ENCODE data around the gene LAMB4.

LAMB4 gene

DNA sequence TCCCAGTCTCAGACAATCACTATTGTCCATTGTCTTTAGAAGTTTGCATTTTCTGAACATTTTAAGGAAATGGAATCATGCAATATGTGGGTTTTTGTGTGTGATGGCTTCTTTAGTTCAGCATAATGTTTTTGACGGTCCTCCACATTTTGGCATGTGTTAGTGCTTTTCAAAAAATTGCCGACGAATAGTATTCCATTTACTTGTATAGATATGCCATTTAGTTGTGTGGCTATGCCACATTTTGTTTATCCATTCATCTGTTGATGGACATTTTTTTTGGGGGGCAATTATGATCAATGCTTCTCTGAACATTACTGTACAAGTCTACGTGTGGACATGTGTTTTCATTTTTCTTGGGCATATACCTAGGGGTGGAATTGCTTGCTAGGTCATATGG, 12.0 kb upstream of the LAMB4 start:
- Histone ChIP-seq H3K9me3 (ENCODE audit: control insufficient read depth in 2 of 2, low read length in 2 of 2) (no peaks in the 10 kb centered on the region), H3K36me3 (ENCODE audit: control insufficient read depth in 2 of 2, insufficient read depth in 2 of 2, low read length in 2 of 2) (no peaks in the 10 kb centered on the region)

DNA sequence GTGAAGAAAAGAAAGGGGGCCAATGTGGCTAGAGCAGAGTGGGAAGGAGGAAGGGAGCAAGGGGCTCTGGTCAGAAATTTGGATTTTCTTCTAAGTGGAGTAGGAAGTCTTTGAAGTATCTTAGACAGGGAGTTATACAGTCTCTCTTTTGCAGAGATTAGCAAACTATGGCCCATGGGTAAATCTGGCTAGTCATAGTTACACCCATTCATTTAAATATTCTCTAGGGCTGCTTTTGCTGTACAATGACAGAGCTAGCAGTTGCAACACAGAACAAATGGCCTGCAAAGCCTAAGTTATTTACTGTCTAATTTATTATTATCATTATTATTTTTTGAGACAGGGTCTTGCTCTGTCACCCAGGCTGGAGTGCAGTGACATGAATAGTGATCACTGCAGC, 10.5 kb upstream of the LAMB4 start:
- Histone ChIP-seq H3K4me1 (ENCODE audit: control insufficient read depth, insufficient read depth, low read length) (peaks cover 7% of the 10 kb centered on the region), H3K27me3 (ENCODE audit: control insufficient read depth in 1 of 2, insufficient read depth in 2 of 2, low read length in 2 of 2) (no peaks in the 10 kb centered on the region), H3K9ac (ENCODE audit: low read length in 2 of 2) (no peak overlapping the region), H3K36me3 (ENCODE audit: control insufficient read depth in 2 of 2, insufficient read depth in 2 of 2, low read length in 2 of 2) (no peaks in the 10 kb centered on the region), H3K4me3 (ENCODE audit: low read length in 2 of 2) (no peak overlapping the region), H3K27ac (ENCODE audit: low read length) (no peak overlapping the region), H3K9me3 (ENCODE audit: control insufficient read depth in 2 of 2, low read length in 2 of 2) (no peaks in the 10 kb centered on the region)

More for the DNA sequence above, 12.0 kb upstream of the LAMB4 start:
- Histone ChIP-seq H3K27ac (ENCODE audit: low read length) (no peak overlapping the region), H3K4me1 (ENCODE audit: control insufficient read depth, insufficient read depth, low read length) (peaks cover 9% of the 10 kb centered on the region), H3K27me3 (ENCODE audit: control insufficient read depth in 1 of 2, insufficient read depth in 2 of 2, low read length in 2 of 2) (no peaks in the 10 kb centered on the region), H3K4me3 (ENCODE audit: low read length in 2 of 2) (no peak overlapping the region), H3K9ac (ENCODE audit: low read length in 2 of 2) (no peak overlapping the region)

DNA sequence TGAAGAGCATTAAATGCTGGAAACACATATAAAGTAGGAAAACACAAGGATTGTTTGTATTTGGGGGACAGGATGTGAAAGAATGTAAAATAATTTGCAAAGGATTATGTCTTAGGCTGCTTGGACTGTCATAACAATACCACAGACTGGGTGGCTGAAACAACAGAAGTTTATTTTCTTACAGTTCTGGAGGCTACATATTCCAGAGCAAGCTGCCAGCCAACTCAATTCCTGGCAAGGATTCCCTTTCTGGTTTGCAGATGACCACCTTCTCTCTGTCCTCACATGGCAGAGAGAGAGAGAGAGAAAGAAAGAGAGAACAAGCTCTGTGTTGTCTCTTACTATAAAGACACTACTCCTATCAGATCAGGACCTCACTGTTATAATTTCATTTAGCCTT, 8.8 kb upstream of the LAMB4 start:
- Histone ChIP-seq H3K36me3 (ENCODE audit: control insufficient read depth in 2 of 2, insufficient read depth in 2 of 2, low read length in 2 of 2) (no peaks in the 10 kb centered on the region), H3K9ac (ENCODE audit: low read length in 2 of 2) (no peak overlapping the region), H3K9me3 (ENCODE audit: control insufficient read depth in 2 of 2, low read length in 2 of 2) (no peaks in the 10 kb centered on the region), H3K27ac (ENCODE audit: low read length) (no peak overlapping the region), H3K27me3 (ENCODE audit: control insufficient read depth in 1 of 2, insufficient read depth in 2 of 2, low read length in 2 of 2) (no peaks in the 10 kb centered on the region), H3K4me3 (ENCODE audit: low read length in 2 of 2) (no peak overlapping the region), H3K4me1 (ENCODE audit: control insufficient read depth, insufficient read depth, low read length) (peaks cover 4% of the 10 kb centered on the region)

DNA sequence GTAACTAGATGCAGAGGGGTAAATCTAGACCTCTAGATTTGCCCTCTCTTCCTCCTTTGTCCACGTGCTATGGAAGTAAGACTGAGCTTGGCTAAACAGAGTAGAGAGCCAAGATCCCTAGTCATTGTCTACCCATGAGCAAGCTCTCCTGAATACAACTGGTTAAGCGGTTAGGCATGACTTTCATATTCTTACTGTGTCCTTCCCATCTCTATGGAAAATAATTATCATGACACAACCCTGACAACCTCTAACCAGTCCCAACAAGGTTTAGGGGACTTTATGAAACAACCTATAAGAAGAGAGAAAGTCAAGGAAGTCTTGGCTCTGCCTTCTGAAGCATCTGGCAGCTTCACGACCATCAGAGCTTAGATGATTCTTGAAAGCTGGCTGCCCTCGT, 7.8 kb upstream of the LAMB4 start:
- H3K4me3 ChIP-seq (ENCODE audit: low read length in 2 of 2) = no peak overlapping the region
- H3K4me1 ChIP-seq (ENCODE audit: control insufficient read depth, insufficient read depth, low read length) = peaks cover 4% of the 10 kb centered on the region

DNA sequence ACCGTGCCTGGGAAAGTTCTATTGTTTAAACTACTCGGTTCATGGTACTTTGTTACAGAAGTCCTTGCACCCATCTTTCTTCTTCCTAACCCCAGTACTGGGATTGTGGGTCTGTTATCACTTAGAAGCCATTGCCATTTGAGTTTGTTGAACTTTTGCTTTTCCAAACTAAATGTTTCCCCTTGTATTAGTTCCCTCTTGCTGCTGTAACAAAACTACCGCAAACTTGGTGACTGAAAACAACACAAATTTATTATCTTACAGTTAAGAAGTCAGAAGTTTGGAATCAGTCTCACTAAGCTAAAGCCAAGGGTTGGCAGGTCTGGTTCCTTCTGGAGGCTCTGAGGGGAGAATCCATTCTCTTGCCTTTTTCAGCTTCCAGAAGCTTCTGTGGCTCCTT, 6.9 kb upstream of the LAMB4 start:
- no peaks in the 10 kb centered on the region for H3K27me3 ChIP-seq (ENCODE audit: control insufficient read depth in 1 of 2, insufficient read depth in 2 of 2, low read length in 2 of 2)
- no peak overlapping the region for H3K4me3 ChIP-seq (ENCODE audit: low read length in 2 of 2)
- H3K4me1 ChIP-seq (ENCODE audit: control insufficient read depth, insufficient read depth, low read length) = peaks cover 4% of the 10 kb centered on the region
- no peak overlapping the region for H3K27ac ChIP-seq (ENCODE audit: low read length)
- no peak overlapping the region for H3K9ac ChIP-seq (ENCODE audit: low read length in 2 of 2)
- no peaks in the 10 kb centered on the region for H3K36me3 ChIP-seq (ENCODE audit: control insufficient read depth in 2 of 2, insufficient read depth in 2 of 2, low read length in 2 of 2)
- no peaks in the 10 kb centered on the region for H3K9me3 ChIP-seq (ENCODE audit: control insufficient read depth in 2 of 2, low read length in 2 of 2)

More for the DNA sequence above, 7.8 kb upstream of the LAMB4 start:
- Histone ChIP-seq H3K27ac (ENCODE audit: low read length) (no peak overlapping the region), H3K27me3 (ENCODE audit: control insufficient read depth in 1 of 2, insufficient read depth in 2 of 2, low read length in 2 of 2) (no peaks in the 10 kb centered on the region), H3K36me3 (ENCODE audit: control insufficient read depth in 2 of 2, insufficient read depth in 2 of 2, low read length in 2 of 2) (no peaks in the 10 kb centered on the region), H3K9ac (ENCODE audit: low read length in 2 of 2) (no peak overlapping the region), H3K9me3 (ENCODE audit: control insufficient read depth in 2 of 2, low read length in 2 of 2) (no peaks in the 10 kb centered on the region)

DNA sequence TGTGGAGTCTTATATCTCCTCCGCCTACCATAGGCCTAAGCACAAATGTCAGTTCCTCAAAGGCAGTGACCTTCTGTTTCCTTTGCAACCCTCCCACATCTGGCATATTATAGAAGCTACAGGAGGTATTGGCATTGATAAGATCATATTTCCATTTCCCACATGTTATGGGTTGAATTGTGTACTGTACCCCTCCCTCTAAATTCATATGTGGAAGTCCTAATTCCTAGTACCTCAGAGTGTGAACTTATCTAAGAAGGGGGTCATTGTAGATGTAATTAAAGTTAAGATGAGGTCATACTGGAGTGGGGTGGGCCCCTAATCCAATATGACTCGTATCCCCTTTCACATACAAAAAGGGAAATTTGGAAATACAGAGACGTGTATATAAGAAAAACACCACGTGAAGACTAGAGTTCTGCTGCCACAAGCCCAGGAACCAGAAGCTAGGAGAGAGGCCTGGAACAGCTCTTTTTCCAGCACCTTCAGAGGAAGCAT, 6.1 kb upstream of the LAMB4 start:
- Histone ChIP-seq H3K27me3 (ENCODE audit: control insufficient read depth in 1 of 2, insufficient read depth in 2 of 2, low read length in 2 of 2) (no peaks in the 10 kb centered on the region), H3K9ac (ENCODE audit: low read length in 2 of 2) (no peak overlapping the region), H3K4me1 (ENCODE audit: control insufficient read depth, insufficient read depth, low read length) (peaks cover 4% of the 10 kb centered on the region), H3K36me3 (ENCODE audit: control insufficient read depth in 2 of 2, insufficient read depth in 2 of 2, low read length in 2 of 2) (no peaks in the 10 kb centered on the region), H3K27ac (ENCODE audit: low read length) (no peak overlapping the region), H3K4me3 (ENCODE audit: low read length in 2 of 2) (no peak overlapping the region), H3K9me3 (ENCODE audit: control insufficient read depth in 2 of 2, low read length in 2 of 2) (no peaks in the 10 kb centered on the region)

DNA sequence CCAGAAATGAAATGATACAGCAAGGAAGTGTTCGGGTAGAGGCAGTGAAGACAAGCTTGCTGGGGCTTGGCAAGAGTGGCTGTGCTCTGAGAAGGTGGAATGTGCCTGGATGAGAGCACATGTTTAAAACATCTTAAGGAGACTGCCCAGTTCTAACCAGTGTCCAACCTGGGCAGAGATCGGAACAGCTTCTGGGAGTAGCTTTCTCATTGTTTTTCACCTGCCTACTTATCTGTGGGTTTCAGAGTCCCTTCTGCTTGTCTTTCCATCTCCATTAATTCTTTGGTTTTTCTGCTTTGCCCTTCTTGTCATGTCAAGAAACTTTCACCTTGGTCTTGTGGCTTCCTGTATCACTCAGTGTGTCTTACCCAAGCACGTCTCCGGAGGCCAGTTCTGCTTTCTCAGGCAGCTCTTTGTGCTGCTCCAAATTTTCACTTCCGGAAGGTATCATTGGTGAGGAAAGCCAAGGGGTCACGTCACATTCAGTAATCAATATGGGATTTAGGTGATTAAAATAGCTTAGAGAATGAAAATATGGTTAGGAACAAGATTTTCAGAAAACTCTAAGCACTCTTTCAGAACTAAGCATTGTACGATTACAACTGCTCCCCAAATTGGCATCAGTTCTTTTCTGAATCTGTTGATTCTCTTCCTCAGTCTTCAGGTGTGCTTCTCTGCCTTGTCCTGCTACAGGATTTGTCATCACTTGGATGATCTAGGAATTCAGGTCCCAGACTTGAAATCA, 5.5 kb upstream of the LAMB4 start:
- H3K4me3 ChIP-seq (ENCODE audit: low read length in 2 of 2) = no peak overlapping the region
- H3K27me3 ChIP-seq (ENCODE audit: control insufficient read depth in 1 of 2, insufficient read depth in 2 of 2, low read length in 2 of 2) = no peaks in the 10 kb centered on the region
- H3K9me3 ChIP-seq (ENCODE audit: control insufficient read depth in 2 of 2, low read length in 2 of 2) = no peaks in the 10 kb centered on the region
- peaks cover 4% of the 10 kb centered on the region for H3K4me1 ChIP-seq (ENCODE audit: control insufficient read depth, insufficient read depth, low read length)
- H3K27ac ChIP-seq (ENCODE audit: low read length) = no peak overlapping the region
- no peak overlapping the region for H3K9ac ChIP-seq (ENCODE audit: low read length in 2 of 2)
- H3K36me3 ChIP-seq (ENCODE audit: control insufficient read depth in 2 of 2, insufficient read depth in 2 of 2, low read length in 2 of 2) = no peaks in the 10 kb centered on the region

DNA sequence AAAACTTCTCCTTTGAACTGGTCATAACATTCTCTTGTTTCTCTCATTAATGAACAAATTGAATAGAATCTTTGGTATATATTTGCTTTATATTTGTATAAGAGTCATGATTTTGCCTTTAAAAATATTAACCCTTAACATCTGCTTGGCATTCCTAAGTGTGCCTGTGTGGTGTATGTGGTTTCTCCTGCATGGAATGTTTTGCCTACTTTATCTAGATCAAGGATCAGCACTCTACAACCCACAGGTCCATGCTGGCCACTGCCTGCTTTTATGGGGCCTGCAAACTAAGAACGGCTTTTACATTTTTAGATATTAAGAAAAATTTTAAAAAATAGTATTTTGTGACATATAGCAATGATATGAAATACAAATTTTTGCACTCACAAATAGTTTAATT, 4.3 kb upstream of the LAMB4 start:
- Histone ChIP-seq H3K9me3 (ENCODE audit: control insufficient read depth in 2 of 2, low read length in 2 of 2) (no peaks in the 10 kb centered on the region), H3K4me3 (ENCODE audit: low read length in 2 of 2) (no peak overlapping the region), H3K9ac (ENCODE audit: low read length in 2 of 2) (no peak overlapping the region), H3K4me1 (ENCODE audit: control insufficient read depth, insufficient read depth, low read length) (peaks cover 4% of the 10 kb centered on the region), H3K36me3 (ENCODE audit: control insufficient read depth in 2 of 2, insufficient read depth in 2 of 2, low read length in 2 of 2) (no peaks in the 10 kb centered on the region), H3K27me3 (ENCODE audit: control insufficient read depth in 1 of 2, insufficient read depth in 2 of 2, low read length in 2 of 2) (no peaks in the 10 kb centered on the region), H3K27ac (ENCODE audit: low read length) (no peak overlapping the region)

DNA sequence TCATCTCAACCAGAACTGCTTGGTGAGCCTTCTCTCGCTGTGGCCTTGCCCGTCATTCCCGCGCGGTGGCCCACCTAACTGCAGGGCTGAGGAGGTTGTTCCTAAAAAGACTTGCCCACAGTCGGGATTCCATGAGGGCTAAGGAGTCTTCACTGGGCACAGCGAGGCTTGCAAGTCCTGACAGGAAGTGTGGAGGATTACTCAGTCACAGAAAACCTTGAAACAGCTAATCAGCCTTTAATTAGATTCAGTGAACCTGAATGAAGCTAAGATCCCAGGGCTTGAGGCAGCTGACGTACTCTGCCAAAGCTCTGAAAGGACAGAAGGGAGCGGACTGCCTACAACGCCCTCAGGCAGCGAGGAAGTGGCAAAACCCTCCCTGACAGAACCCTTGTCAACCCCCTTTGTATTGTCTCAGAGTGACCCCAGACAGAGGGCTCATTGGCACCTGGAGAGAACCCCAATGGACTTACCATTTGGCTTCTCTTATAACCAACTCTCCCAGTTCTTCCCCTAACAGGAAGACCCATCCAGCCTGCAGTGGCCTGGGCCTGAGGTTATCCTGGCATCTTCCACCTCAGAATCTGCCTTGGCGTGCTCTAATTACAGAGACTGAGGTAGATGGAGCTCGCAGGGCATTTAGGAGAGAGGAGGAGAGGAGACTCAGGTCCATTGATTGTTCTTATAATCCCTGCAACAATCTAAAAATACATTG, 2.5 kb upstream of the LAMB4 start:
- Histone ChIP-seq H3K9me3 (ENCODE audit: control insufficient read depth in 2 of 2, low read length in 2 of 2) (no peaks in the 10 kb centered on the region), H3K36me3 (ENCODE audit: control insufficient read depth in 2 of 2, insufficient read depth in 2 of 2, low read length in 2 of 2) (no peaks in the 10 kb centered on the region), H3K27me3 (ENCODE audit: control insufficient read depth in 1 of 2, insufficient read depth in 2 of 2, low read length in 2 of 2) (no peaks in the 10 kb centered on the region), H3K4me3 (ENCODE audit: low read length in 2 of 2) (no peak overlapping the region), H3K27ac (ENCODE audit: low read length) (no peak overlapping the region), H3K4me1 (ENCODE audit: control insufficient read depth, insufficient read depth, low read length) (no peaks in the 10 kb centered on the region), H3K9ac (ENCODE audit: low read length in 2 of 2) (no peak overlapping the region)

DNA sequence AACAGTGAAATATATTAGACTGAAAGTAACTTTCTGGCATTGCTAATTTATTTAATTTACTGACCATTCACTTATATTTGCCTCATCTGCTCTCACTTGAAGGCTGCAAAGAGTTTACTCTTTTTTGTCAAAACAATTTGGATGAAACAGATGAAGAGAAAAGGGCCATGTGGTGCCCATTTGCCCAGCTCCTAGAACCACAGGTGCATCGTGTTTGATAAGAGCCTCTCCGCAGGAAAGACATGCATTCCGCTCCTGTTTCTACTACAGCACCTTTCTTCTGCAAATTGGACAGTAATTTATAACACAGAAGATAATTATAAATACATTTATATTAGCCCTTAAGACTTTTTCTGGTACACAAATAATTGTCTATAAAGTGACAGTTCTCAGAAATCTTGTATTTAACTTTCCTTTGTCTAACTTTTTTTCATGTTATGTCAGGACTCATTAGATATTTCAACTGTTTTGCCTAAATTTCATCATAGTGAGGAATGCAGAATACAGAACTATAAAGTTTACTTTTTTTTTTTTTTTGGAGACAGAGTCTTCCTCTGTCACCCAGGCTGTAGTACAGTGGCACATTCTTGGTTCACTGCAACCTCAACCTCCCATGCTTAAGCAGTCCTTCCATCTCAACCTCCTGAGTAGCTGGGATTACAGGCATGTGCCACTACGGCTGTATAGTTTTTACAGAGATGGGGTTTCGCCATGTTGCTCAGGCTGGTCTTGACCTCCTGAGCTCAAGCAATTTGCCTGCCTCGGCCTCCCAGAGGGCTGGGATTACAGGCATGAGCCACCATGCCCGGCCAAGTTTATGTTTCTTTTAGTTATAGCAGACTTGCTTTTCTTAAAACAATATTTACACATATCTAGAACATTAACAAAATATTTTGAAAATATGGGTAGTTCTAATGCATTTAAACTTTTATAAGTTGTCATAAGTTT, 869 bp downstream of the LAMB4 start:
- Histone ChIP-seq H3K36me3 (ENCODE audit: control insufficient read depth in 2 of 2, insufficient read depth in 2 of 2, low read length in 2 of 2) (no peaks in the 10 kb centered on the region), H3K4me3 (ENCODE audit: low read length in 2 of 2) (no peak overlapping the region), H3K4me1 (ENCODE audit: control insufficient read depth, insufficient read depth, low read length) (no peaks in the 10 kb centered on the region), H3K9me3 (ENCODE audit: control insufficient read depth in 2 of 2, low read length in 2 of 2) (no peaks in the 10 kb centered on the region), H3K27ac (ENCODE audit: low read length) (no peak overlapping the region), H3K27me3 (ENCODE audit: control insufficient read depth in 1 of 2, insufficient read depth in 2 of 2, low read length in 2 of 2) (no peaks in the 10 kb centered on the region), H3K9ac (ENCODE audit: low read length in 2 of 2) (no peak overlapping the region)

Measured in stomach smooth muscle (tissue), 2 donors.